Pulmonary artery endothelial cell (primary cell): ENCODE data around the gene PCBP4. TPM values are rescaled to one million over a fixed set of nuclear protein-coding genes. Genes with fewer than 3 reads are reported as not detected.
"Not testable (repeated sequence)": the region's sequence is repeated elsewhere in the genome, so short reads cannot be mapped to it uniquely, and the experiment has no call there.

Experiments used
- DNase-seq: peaks from one replicate; pipeline ENCODE4 v3.0.0-alpha.2; 2011; ENCODE audit warnings: low read depth, low spot score
- total RNA-seq: library from RNA; depleted of rRNA; stranded (reverse); fragments of >200 nt; gene quantifications from 2 replicates; pipeline ENCODE4 v1.2.3, GENCODE V29; 2014

PCBP4 gene
- total RNA-seq, 1 donor from 2014 or later = 32.2 TPM

DNA sequence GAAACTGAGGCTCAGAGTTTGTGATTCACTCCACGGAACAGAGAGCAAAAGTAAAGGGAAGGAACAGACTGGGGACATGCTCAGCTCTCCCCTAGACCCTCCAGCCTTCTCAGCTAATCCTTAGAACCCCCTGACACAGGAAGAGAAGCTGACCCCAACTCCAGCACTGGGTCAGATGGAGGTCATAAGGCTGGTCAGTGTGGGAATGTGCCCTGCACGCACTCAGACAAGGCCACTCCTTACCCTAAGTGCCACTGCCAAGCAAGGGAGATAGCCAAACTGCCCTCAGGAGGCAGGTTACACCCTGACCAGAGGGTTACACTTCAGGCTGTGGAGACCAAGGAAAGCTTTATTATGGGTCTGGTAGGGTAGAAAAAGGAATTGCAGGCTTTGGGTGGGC is 27.3 kb upstream of the PCBP4 start:
- DNase-seq = no peak

DNA sequence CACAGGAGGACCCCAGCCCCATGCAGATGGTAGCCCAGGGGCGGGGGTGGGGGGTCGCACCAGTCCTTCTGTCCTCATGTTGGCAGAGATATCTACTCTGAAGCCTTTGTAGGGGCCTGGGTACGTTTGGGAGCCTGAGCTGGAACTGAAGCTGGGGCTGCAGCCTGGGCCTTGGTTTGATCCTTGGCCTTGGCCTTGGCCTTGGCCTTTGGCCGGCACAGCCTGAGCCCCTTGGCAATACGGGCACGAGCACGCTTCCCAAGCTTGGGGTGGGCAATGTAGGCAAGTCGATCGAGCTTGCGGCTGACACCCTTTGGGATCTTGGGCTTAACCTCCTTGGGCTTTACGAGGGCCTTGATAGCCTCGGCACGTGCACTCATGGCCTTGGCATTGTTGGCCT is 26.4 kb upstream of the PCBP4 start:
- not testable (repeated sequence) for DNase-seq

DNA sequence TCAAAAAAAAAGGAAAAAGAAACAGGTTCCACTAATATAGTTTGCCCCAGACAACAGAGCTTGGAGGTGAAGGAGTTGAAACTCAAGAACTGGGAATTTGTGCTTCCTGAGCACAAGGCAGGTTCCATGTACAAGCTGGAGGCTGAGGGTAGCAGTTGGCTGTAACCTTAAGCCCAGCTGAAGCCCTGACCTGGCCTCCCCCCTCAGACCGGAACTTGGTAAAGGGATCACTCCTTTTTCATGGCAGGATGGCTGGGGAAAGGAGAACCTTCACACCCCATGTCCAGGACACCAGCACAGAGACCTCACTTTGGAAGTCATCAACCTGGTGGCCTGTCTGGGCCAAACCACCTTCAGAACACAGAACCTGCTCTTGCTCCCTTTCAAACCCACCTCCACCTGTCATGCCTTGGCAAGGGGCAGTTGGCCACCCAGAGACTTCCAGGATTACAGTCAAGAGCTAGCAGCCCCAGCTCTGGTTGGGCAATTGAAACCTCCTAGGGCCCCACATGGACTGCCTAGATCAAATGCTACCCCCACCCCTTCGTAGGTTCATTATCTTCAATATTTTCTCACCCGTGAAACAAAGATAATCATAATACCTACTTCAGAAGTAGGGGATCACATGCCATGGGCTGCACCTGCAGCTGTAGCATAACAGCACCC is 24.9 kb upstream of the PCBP4 start:
- DNase-seq = no peak

DNA sequence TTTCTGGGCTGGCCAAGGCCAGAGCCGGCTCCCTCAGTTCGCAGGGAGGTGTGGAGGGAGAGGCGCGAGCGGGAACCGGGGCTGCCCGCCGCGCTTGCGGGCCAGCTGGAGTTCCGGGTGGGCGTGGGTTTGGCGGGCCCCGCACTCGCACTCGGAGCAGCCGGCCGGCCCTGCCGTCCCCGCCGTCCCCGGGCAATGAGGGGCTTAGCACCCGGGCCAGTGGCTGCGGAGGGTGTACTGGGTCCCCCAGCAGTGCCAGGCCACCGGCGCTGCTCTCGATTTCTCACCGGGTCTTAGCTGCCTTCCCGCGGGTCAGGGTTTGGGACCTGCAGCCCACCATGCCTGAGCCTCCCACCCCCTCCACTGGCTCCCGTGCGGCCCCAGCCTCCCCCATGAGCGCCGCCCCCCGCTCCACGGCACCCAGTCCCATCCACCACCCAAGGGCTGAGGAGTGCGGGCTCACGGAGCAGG is 23.3 kb upstream of the PCBP4 start:
- not testable (repeated sequence) for DNase-seq

DNA sequence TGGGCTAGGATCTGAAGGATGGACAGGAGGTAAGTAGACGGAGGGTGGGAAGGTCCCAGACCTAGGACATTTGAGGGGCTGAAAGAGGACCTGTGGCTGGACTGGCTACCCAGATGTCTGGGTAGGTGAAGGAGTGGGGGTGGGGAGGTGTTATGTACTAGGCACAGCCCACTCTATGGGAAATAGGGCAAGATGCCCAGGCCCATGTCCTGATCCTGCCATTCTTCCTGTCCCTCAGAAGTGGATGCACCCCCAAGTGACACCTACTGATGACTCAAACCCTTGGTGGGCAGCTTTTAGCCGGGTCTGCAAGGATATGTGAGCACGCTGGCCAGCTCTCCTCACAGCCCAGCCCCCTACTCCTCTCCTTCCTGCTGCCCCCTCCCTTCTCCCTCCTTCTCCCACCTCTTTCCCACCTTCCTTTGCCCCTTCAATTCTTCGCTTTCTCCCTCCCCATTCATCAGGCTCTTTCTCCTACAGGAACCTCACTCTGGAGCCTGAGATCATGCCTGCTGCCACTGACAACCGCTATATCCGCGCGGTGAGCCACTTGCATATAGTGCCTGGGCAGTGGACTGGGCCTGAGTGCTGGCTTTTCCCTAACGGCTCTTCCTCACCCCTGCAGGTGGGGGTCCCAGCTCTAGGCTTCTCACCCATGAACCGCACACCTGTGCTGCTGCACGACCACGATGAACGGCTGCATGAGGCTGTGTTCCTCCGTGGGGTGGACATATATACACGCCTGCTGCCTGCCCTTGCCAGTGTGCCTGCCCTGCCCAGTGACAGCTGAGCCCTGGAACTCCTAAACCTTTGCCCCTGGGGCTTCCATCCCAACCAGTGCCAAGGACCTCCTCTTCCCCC is 21.3 kb upstream of the PCBP4 start:
- no peak for DNase-seq

DNA sequence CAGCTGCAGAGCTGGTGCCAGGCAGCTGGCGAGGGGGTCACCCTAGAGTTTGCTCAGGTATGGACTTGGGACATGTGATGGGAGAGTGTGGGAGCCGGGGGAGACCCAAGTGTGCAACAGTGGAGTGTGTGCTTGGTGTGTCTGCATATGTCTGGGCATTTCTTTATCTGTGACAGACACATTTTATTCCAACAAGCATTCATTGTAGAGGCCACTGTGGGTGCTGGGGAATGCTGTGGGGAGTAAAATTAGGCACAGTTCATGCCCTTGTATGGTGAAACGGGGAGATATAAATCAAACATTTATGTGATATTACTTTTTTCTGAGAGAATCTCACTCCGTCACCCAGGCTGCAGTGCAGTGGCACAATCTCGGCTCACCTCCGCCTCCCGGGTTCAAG is 20.3 kb upstream of the PCBP4 start:
- no peak for DNase-seq

DNA sequence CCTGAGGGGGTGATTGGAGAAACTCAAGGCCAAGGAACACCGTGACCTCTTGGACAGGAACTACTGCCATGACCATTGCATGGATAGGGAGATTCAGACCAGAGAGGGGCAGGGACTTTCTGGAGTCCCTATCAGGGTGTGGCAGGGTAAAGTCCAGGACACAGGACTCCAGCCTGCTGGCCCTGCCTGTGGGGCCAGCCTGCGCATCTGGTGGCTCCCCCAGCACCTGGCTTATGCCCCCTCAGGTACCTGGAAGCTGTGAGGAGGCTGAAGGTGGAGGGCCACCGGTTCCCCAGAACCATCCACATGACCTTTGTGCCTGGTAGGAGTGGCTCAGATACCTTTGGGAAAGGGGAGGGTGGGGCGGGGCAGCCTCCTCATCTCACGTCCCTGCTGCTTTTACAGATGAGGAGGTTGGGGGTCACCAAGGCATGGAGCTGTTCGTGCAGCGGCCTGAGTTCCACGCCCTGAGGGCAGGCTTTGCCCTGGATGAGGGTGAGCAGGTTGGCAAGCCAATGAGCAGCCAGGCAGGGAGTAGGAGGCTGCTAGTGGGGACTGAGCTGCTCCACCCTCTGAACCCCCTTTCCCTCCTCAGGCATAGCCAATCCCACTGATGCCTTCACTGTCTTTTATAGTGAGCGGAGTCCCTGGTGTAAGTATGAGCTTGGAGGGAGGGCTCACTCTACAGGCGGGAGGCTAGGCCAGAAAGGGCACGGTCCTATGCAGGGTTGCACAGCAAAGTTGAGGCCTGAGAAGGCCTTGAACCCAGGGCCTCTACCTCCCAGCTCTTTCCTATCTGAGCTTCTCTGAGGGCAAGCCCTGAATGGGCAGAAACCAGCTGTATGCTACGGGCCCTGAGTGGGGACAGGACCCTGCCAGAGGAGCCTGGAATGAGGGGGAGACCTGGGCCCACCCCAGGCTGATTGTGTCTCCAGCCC is 19.0 kb upstream of the PCBP4 start:
- DNase-seq = no peak

DNA sequence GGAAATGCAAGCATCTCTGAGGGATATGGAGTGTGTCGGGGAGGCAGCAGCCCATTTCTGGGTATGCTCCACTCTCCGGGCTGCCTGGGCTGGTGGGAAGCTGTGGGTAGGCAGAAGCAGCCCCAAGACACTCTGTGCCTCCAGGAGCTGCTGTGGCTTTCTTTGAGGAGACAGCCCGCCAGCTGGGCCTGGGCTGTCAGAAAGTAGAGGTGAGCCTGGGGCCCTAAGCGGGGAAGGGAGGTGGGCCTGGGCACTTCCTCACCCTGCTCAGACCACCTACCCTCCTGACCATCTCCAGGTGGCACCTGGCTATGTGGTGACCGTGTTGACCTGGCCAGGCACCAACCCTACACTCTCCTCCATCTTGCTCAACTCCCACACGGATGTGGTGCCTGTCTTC is 17.8 kb upstream of the PCBP4 start:
- DNase-seq = no peak

DNA sequence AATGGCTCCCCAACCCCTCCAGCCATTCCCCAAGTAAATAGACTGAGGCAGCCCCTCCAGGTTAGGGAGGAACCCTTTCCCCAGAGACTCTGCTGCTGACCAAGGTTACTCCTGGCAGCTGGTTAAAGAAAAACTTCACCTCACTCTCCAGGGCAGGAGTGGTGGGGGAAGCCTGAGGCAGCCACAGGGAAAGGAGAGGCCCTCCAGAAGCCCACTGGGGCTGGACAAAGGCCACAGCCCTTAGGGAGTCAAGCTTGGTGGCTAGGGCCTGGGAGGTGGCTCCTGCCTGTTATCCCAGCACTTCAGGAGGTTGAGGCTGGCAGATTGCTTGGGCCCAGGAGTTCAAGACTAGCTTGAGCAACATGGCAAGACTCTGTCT is 17.0 kb upstream of the PCBP4 start:
- no peak for DNase-seq

DNA sequence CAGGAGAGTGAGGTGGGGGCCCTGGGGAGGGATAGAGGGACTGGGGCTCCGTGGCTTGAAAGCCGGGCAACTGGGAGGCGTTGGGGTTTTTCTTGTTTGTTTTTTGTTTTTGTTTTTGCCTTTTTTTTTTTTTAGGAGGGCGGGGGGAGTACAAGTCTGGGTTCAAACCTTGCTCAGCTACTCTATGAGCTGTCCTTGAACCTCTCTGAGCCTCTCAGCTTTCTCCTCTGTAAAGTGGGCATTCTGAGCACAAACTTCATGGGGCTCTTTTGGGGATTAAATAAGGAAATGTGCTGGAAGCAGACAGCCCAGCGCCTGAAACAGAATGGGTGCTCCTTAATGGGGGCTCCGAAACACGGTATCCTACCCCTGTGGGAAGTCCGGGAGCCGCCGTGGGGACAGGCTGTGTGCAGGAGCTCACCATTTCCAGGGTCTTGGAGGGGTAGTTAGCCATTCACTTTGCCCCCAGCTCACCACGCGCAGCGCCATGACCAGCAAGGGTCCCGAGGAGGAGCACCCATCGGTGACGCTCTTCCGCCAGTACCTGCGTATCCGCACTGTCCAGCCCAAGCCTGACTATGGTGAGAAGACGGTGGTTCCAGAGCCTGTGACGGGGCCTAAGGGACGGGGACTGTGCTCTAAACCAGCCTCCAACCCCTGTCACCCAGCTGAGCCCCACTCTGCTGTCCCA is 16.5 kb upstream of the PCBP4 start:
- no peak for DNase-seq

DNA sequence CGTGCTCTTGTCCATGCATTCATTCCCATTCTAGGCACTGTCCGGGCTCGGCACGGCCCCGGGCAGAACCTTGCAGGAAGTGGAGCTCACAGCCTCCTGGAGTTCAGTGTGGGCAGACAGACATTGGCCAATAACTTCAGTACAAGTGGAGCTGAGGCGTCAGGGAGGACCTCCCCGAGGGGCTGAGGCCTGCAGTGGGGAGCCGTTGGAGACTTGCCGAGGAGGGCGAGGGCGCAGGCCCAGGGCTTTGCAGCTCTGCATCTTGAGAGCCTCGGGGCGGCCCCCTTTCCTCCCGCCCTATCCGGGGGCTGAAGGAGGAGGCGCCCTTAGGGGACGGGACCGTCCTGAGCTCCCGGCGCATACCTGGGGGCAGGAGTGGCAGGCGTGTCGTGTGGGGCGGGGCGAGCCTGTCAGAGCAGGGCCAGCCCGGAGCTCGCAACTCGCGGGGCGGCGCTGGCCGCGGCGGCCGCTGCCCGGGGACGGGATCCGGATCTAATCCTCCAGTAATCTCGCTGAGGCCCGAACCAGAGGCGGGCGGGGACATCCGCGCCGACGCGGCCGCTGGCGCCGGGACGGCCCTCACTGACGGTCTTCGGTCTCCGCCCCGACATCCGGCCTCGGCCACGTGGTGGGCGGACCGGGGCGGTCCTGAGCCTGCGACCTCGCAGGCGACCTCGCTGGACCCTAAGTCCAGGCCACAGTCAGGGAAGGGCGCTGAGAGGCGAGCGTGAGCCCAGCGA is 15.8 kb upstream of the PCBP4 start, which contains the start of gene ACY1:
ACY1 (plus strand) TSS at position 698 of the 740 bp plus-strand sequence. CDS start 530 bp downstream, outside the sequence.
- no peak for DNase-seq

DNA sequence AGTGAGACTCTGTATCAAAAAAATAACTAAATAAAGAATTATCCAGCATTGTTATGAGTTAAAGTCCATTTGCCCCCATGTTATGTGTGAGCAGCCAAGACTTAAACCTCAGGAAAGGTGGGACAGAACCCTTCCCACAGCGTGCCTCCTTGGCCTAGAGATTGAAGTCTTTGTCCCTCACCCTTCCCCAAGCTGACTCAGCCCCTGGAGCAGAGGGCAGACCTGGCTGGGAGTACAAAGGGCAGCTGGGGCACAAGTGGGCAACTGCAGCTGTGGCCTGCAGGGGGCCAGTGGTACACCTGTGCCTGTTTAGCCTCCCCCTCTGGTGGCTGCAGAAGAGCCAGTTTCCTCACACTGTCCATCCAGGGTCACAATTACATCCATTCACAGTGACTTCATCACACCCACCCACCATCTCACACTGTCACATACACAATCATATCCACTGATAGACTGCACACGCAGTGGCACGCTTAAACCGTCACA is 15.1 kb upstream of the PCBP4 start:
- no peak for DNase-seq

DNA sequence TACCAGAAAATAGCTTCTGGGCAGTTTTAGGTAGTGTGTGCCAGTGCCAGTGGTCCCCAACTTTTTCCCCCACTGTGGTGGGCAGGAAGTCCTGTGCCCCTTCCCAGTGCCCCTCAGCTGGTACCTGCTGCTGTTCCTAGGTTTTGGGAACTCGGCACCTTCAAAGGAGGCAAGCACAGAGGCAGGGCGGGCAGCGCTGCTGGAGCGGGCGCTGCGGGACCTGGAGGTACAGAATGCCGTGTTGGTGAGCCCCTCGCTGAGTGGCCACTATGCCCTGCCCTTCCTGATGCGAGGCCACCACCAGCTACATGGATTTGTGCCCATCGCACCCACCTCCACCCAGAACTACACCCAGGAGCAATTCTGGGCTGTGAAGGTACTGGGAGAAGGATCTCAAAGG is 13.0 kb upstream of the PCBP4 start:
- DNase-seq = no peak

DNA sequence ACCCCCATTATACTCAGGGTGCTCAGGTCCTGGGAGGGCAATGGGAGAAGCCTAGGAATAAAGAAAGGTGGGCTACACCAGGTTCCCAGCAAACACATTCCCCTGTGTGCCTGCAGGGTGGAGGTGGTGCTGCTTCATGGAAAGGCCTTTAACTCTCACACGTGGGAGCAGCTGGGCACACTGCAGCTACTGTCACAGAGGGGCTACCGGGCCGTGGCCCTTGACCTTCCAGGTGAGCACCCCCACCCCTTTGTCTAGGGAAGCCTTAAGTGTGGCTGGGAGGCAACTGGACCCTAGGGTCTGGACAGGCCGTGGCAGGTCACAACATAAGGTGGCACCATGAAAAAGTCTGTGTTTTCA is 10.9 kb upstream of the PCBP4 start:
- no peak for DNase-seq

DNA sequence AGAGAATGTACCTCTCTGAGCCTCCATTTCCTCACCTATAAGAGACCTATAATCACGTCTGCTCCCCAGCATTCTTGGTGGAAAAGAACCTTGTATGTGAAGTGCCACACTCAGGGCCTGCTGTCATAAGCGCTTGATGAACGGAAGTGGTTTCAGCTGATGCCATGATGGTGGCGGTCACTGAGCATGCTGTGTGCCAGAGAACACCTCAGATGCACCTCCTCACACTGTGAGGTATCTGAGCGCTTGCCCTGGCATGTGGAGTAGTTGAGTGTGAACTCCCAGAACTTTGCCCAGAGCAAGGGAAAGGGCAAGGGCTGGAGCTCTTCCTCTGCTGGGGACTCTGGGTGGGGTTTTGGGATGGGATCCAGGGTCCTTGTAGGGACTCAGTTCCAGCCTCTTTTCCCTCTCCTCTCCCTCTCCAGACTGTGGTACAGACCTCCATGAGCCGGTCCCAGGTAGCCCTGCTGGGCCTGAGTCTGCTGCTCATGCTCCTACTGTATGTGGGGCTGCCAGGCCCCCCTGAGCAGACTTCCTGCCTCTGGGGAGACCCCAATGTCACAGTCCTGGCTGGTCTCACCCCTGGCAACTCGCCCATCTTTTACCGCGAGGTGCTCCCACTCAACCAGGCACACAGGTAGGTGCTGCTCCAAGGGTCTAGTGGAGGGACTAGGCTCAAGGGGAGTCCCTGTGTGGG is 10.3 kb upstream of the PCBP4 start:
- no peak for DNase-seq

DNA sequence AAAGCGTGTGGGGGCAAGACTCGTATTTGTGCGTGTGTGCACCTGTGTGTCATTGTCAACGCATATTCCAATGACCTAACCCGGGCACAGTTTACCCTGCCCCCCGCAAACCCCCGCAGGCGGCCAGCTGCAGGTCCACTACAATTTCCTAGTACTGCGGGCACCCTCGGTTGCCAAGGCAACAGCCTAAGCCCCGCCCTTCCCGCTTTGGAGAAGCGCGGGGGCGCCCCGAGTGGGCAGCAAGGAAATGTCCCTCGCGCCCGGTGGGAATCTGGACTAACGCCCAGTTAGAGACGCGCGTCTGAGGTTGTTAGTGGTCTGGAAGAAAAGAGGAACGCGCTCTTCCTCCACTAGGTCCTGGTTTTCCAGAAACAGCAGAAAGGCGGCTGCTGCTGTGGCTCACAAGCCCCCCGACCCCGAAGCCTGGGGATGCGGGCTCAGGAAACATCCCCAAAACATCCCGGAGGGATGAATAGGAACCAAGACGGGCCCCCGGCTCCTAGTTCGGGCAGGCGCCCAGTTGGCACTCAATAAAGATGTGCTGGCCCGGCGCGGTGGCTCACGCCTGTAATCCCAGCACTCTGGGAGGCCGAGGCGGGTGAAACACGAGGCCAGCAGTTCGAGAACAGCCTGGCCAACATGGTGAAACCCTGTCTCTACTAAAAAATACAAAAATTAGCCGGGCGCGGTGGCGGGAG is 8.7 kb upstream of the PCBP4 start:
- DNase-seq = no peak

DNA sequence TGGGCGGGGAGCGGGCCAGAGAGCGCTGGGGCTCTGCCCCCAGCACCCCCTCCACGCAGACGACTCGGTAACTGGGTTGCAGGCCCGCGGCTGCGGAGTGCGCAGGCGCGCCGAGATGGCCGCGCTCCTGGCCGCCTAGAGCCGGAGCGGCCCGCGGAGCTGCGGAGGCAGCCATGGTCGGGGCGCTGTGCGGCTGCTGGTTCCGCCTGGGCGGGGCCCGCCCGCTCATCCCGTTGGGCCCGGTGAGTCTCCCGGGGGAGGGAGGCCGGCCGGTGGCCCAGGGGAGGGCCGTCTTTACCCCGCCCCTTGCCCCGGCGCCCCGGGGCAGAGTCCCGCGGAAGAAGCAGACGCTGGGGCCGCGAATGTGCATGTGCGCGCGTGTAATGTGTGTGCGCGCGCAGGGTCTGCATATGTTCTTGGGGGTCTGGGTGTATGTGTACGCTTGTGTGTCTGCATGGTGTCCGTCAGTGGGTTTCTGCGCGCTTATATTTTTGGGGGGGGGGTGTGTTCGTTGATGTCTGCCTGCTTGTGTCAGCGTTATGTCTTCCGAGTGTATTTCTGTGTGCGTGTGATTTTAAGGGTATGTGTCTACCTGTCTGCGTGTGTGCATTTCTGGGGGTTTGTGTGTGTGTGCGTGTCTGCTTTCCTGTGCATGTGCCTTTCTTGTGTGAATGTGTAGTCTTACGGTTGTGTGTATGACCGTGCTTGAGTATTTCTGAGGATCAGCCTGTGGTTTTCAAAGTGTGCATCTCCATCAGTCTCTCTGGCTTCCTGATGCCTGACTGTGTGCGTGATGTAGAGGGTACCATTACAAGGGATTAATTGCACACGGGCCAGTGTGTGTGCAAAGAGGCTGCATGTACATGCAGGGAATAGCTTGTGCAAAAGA is 8.0 kb upstream of the PCBP4 start, which contains the start of gene ABHD14A:
ABHD14A (plus strand) TSS at position 102 of the 889 bp plus-strand sequence; CDS start at position 174, 72 bp downstream.
- no peak for DNase-seq
